HFF-Myc (cell line): ENCODE measurements around the gene FBXO17.
"Not testable (repeated sequence)": the region's sequence is repeated elsewhere in the genome, so short reads cannot be mapped to it uniquely, and the experiment has no call there.

ENCODE experiments used
- DNase-seq: peaks from one replicate; pipeline ENCODE4 v3.0.0-alpha.2; 2011; ENCODE audit warnings: low read depth; ENCODE audit errors: extremely low read depth
- H3K4me3 ChIP-seq: replicated peaks from 2 replicates; pipeline ENCODE4 v1.5.1; 2011; ENCODE audit warnings: low read depth, mild to moderate bottlenecking, control low read depth, low read length
- CTCF ChIP-seq: IDR thresholded peaks from 2 replicates; pipeline ENCODE4 v1.5.1; 2012; ENCODE audit warnings: mild to moderate bottlenecking, low read depth, low read length, control low read depth; ENCODE audit errors: missing control alignments

Gene FBXO17

GRCh38 chr19:39009001-39009400 is 33.5 kb upstream of the FBXO17 start:
- no peak for TF ChIP-seq CTCF
- DNase-seq: no peak
- H3K4me3 ChIP-seq: no peak overlapping the region

DNA sequence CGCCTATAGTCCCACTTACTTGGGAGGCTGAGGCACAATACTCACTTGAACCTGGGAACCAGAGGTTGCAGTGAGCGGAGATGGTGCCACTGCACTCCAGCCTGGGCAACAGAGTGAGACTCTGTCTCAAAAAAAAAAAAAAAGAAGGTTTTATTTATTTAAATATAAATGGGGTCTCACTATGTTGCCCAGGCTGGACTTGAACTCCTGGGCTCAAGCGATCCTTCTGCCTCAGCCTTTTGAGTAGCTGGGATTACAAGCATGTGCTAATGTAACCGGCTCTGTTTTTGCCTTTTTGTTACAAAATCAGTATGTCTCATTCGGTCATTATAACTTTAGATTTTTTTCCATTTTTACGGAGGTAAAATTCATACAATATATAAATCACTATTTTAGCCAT is 32.6 kb upstream of the FBXO17 start:
- no peak for DNase-seq
- TF ChIP-seq CTCF: no peak
- H3K4me3 ChIP-seq: no peak overlapping the region

DNA sequence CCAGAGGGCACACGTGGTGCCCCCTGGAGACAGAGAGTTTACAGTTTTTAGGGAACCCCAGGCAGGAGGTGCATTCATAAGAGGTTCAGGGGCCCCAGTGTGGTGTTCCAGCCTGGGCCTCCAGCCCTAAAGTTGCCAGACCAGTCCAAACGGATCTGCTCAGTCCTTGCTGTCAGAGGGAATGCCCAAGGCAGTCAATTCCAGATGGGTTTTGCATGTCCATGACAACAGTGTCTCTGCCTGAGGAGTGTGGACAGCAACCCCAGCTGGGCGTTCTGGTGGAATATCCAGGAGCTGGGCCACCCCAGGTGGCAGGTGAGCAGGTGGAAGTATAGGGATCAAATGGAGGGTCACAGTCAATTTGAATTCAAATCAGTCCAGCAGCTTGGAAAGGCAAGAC is 31.6 kb upstream of the FBXO17 start:
- H3K4me3 ChIP-seq: no peak overlapping the region
- DNase-seq: no peak
- TF ChIP-seq CTCF: no peak

GRCh38 chr19:39004403-39004802 is 28.9 kb upstream of the FBXO17 start:
- no peak for DNase-seq
- TF ChIP-seq CTCF: no peak

GRCh38 chr19:39003796-39004195 is 28.3 kb upstream of the FBXO17 start:
- no peak for TF ChIP-seq CTCF
- DNase-seq: no peak
- H3K4me3 ChIP-seq: no peak overlapping the region

More at GRCh38 chr19:39004403-39004802, 28.9 kb upstream of the FBXO17 start:
- no peak overlapping the region for H3K4me3 ChIP-seq

GRCh38 chr19:39003188-39003587 is 27.6 kb upstream of the FBXO17 start:
- TF ChIP-seq CTCF: no peak
- DNase-seq: no peak
- H3K4me3 ChIP-seq: no peak overlapping the region

- TF ChIP-seq CTCF: no peak
- H3K4me3 ChIP-seq: no peak overlapping the region
- DNase-seq: no peak
Observed at GRCh38 chr19:39001041-39001440, 25.5 kb upstream of the FBXO17 start.

GRCh38 chr19:38997576-38997975 is 22.0 kb upstream of the FBXO17 start:
- not testable (repeated sequence) for DNase-seq, H3K4me3 ChIP-seq
